HG02870 (cell line): ENCODE measurements around the gene FZD7.

ENCODE experiments used
- ATAC-seq: cut with Tn5 transposase; IDR thresholded peaks from one replicate; pipeline ENCODE4 v1.9.1; 2021; ENCODE audit warnings: mild to moderate bottlenecking, moderate library complexity; ENCODE audit not compliant: unreplicated experiment

FZD7 gene

DNA sequence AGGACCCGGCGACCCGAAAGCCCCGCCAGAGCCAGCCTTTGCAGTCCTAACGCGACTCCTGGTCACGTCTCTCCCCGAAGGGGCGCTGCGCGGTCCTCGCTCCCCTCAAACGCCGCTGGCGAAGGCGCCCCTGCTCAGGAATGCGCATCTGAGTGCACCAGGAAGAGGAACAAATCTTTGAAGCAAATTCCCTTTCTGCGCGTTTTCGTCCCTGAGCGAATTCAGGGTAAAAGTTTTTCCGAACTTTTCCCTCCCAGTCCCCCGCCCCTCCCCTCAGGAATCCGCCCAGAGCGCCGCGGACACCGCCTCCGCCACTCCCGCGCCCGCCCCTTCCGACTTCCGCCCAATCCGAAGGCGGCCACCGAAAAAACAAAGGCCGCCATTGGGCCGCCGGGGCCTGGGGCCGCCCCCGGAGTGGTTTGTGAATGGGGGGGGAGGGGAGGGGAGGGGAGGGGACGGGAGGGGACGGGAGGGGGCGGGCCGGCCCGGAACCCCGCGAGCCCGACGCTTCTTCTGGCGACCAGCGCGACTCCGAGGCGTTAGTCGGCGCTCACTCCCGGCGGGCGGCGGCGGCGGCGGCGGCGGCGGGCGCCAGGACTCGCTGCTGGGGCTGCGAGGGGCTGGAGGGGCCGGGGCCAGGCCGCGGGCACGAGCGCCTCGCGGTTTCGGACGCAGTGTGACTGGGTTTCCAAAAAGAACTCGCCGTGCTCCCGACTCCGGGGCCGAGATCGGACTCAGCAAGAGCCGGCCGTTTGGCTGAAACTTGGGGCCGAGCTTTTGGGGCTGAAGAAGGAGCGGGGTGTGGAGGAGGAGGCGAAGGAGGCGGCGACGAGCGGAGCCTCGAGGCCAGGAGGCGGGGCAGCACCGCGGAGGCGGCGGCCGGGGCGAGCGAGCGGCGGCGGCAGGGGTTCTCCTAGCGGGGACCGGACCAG is at the start of gene FZD7:
Gene FZD7 (plus strand): TSS at position 539 of the 932 bp plus-strand sequence. CDS start 793 bp downstream, outside the sequence.
- ATAC-seq = peak; percentile 79

DNA sequence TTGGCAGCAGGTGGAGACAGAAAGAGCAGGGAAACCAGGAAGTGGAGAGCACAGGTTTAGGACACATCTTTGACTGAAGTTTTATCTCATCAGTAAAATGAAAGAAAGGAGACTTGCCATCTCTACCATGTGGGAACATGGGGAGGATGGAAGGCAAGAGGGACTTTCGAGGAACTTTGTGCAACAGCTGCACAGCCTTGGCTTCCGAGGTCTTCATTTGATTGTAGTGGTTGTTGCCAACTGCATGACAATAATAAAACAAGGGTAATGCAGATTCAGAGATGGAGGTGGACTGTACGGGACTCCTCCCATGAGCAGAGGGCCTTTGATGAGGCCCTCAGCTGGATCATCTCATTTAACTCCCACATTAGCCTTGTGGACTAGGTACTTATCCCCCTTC is 49.3 kb upstream of the FZD7 start:
- ATAC-seq = no peak

DNA sequence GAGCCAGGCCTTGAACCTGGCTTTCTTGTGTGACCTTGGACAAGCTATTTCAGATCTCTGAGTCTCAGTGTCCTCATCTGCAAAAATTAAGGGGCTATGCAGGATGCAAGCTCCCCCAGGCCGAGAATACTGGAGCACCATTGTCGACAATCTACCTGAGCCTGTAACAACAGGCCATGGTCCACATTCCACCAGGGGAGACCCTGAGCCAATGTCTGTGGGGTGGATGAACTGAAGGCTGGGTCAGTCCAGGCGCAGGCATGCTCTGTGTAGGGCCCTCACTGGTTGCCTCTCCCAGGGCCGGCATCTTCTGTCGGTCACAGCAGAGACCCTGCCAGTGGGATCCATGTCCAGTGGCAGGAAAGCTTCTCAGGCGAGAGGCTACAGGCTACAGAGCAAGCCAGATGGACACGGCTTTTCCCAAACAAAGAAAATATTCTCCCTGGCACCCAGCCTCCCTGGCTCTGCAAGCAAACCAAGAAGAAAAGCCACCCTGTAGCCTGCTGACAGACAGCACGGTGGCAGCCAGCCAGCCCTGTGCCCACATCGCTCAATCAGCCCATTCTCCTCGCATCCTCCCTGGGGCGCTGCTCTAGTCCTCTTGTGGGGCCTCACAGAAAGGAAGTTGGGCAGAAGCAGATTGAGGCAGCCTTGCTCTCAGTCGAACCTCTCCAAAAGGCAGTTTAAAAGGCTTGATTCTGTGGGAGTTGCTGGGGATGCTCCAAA is 48.7 kb upstream of the FZD7 start:
- ATAC-seq = no peak

DNA sequence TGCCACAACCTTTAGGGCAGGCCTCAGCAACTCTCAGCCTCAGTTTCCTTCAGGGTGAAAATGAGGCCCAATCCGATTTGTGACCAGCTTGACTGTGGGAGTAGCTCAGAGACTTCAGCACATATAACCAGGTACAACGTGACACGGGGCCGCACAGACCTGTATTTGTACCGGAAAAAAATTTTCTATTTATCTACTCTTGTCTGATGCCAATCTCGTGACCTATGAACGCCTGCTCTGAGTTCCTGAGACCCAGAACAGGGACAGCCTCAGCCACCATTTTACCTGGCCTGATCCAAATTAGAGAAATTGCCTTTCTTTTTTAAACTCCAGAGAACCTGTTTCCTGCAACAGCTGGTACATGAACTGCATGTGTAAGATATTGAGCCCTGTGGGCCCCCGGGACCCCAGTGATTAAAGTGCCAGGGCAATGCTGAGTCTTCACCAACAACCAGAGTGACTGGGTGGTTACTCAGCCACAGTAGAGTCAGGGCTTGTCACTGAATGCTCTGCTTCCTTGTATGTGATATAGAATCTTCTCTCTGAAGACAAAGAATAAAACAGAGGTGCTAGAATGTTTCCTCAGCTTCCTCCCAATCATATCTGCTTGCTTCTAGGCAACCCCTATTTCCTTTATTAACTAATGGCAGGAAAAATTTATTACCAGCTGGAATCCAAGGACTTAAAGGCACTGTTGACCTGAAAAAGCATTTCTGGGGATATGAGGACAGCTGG is 47.8 kb upstream of the FZD7 start:
- ATAC-seq = no peak

DNA sequence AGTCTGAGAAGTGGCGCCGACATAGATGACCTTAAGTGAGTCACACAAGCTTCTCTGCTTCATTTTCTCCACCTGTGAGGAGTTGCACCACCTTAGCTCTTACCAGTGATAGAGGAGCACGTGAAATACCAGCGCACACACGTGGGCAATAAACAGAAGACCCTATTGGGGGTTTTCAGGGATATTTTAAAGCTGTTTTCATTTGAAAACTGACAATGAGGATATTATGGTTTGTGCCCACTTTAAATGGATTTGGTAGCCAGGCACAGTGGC is 47.3 kb upstream of the FZD7 start:
- no peak for ATAC-seq

DNA sequence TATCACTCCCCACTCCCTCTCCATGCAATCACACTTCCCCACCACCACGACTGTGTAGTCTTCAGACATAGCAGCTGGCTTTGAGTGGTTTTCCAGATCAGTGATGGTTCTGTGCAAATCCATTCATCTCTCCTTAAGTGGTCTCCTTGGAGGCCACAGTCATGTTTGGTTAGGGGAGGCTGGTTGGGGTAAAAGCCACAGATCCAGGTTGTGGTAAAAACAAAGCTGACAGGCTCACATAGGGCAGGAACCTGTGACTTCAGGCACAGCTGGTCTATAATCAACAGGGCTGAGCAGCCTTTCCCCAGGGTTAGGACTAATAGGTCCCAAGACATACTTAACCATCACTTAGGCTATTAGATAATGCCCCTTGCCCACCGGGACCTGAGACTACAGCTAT is 46.2 kb upstream of the FZD7 start:
- no peak for ATAC-seq

DNA sequence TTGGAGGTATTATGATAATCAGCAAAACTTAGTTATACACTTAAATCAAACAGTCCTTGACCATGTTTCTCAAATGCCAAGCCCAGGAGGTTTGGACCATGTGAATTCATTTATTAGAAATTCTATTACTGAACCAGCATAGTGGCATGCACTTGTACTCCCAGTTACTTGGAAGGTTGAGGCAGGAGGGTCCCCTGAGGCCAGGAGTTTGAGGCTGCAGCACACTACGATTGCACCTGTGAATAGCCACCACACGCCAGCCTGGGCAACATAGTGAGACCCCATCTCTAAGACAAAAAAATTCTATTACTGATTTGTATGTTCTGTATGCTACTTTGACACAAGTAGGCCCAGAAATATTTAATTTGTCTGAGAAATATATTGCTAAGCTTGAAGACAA is 43.6 kb upstream of the FZD7 start:
- no peak for ATAC-seq

DNA sequence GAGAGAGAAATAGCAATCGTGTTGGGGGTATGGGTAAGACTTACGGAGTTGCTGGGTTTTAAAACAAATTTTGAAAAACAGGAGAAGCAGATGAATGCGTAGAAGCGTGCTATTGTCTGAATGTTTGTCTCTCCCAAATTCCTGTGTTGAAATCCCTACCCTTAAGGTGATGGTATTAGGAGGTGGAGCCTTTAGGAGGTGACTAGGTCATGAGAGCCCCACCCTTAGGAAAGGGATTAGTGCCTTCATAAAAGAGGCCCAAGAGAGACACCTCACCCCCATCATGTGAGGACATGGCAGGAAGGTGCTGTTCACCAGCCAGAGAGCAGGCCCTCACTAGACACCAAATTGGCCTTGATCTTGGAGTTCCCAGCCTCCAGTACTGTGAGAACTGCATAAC is 40.7 kb upstream of the FZD7 start:
- ATAC-seq = no peak

DNA sequence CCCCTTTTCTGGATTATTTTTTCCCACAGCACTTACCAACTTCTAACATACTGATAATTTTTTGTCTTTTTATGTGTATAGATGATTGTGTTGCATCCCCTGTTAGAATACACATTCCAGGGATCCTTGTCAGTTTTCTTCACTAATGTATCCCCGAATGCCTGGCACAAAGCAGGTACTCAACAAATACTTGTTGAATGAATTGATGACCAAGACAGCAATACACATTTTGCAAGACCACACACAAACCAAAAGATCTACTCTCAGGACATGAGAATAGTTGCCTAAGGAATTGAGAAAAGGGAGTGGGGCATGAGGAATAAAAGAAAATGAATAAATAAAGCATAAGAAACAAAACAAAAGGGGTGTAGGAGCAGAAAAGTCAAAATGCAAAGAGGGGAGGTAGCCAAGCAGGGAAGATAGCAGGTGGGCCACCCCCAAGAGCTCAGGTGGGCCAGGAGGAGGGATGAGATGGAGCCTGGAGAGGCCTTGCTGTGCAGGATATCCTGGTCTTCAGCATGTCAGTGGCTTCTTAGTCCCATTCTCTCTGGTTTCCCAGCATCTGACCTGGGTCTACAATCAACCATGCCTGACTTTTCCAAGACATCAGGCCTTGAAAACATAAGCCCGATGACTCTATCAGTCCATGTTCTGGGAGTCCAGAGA is 38.5 kb upstream of the FZD7 start:
- ATAC-seq = no peak

DNA sequence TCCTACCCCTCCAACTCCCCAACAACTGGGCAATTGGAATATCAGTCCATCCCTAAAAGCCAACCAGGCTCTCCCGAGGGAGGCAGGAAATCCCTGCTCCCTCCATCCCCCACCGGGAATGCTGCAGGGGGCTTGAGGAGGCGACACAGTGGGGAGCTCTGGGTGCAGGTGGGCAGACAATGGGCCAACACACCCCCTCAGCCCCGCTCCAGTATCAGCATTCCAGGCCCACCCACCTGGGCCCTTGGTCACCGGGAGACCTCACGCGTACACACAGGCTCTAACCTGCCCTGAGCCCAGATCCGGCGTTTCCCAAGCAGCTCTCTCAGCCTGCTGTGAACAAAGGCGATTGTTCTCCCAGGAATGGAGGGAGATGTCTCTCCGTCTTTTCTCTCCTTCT is 37.6 kb upstream of the FZD7 start:
- ATAC-seq = no peak

DNA sequence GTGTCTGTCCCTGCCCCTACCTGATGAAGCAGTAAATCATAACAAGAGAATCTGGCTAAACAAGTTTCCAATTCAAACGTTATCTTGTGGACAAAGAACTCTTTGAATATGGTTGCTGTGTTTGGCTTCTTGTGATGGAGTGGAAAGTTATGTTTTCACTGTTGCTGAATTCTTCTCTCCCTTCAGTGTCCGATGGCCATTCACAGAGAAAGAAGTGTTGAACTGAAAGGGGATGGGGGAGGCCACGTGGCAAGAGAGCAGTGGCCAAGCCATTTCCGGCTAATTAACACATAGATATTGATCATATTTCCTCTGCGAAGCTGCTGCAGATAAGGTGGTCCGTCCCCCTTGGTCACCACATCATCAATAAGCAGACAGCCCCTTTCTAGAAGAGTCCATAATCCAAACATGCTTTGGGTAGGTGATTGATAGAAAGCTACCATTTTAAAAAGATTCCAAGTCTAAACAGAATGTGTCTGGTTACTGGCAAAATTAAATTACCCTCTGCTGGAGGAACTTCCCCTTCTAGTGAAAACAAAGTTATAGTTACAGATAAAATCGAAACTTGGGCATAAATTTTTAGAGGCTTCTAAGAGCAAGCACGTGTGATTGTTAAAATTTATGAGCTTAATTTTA is 36.9 kb upstream of the FZD7 start:
- ATAC-seq = no peak

DNA sequence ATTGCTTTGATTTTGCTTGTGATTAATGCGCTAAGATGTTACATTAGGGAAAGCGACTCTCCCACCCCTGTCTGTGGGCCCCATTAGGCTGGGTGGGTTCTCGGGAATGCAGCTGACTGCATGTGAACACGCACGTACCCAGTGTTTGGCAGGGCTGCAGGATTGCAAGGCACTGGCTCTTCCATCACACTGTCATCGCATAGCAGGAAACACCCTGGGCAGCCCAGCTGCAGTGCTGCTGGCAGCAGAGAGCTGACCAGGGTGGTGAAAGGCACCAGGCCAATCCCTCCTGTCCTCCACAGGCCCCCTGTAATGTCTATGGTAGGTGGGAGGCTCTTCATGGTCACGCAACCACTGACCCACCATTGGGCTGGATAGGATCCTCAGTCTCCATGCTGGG is 34.4 kb upstream of the FZD7 start:
- ATAC-seq = no peak

DNA sequence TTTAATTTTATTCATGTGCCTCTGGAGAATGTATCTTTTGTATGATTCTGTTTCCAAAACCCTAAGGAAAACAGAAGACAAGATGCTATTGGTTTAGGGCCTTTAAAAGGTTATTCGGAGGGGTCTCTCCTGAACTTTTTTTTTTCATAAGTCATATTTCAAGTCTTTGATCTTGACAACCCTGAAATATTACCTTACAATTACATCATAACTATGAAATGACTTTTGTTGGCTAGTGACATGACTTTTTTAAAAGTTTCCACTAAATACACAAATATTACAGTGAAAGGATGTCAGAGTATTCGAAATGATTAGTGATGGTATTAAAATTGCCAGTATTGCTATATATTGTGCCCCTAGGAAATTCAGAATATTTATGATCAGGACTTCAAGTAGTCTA is 31.8 kb upstream of the FZD7 start:
- ATAC-seq = no peak

DNA sequence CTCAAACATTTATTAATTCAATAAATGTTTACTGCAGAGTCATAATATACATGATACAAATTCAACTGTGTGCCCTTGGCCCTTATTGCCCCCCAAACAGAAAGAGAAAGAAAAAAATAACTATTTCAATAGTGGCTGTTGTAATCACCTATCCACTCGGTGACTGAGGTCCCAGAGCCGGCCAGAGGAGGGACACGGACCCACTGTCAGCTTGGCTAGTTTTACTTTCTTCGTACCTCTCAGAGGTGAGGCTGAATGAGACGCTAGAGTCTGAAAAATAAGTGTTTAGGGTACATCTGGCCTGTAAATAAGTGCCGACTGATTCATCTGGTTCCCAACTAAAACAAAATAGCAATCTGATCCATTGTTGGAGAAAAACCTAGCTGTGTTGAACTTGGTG is 31.3 kb upstream of the FZD7 start:
- ATAC-seq = no peak

DNA sequence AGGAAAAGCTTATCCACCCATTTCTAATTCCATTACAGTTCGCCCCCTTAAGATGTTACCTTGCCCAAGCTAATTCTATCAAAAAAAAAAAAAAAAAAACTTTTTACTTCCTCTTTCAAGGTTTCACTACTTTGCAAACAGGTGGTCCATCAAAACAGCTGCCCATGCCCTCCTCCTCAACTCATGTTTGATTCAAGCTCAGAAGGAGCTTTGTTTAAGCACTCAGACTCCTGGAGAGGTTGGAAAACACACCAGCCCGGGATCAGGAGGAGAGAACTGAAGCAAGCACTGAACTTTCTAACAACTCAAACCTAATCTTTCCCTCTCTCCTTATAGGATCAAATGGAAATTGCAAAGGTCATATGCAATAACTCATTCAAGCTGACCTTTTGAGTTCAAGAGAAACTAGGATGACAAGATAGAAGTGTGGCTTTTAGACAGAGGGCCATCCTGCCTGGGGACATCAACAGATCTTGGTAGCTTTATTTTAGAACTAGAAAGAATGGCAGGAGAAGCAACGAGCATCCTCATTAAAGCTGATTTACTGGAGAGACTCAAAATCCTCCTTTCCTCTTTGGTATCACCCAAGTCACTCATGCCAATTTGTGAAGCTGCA is 28.3 kb upstream of the FZD7 start:
- ATAC-seq = no peak

DNA sequence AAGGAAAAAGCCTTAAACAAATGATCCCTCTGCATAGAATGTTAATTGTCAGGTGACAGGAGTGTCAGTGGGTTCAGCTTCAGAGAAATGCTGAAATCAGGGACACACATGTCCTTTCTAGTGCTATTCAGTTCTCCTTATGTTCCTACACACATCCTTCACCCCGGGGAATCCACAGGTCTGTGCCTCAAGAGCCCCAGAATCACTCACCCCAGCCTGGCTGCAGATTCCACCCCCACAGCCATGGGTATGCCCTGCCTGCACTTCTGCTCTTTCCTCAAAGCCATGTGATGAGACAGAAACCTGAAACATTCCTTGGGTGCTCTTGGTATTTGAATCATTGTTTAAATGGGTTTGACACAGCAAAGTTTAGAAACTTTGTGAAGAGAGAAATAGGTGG is 27.4 kb upstream of the FZD7 start:
- ATAC-seq = no peak

DNA sequence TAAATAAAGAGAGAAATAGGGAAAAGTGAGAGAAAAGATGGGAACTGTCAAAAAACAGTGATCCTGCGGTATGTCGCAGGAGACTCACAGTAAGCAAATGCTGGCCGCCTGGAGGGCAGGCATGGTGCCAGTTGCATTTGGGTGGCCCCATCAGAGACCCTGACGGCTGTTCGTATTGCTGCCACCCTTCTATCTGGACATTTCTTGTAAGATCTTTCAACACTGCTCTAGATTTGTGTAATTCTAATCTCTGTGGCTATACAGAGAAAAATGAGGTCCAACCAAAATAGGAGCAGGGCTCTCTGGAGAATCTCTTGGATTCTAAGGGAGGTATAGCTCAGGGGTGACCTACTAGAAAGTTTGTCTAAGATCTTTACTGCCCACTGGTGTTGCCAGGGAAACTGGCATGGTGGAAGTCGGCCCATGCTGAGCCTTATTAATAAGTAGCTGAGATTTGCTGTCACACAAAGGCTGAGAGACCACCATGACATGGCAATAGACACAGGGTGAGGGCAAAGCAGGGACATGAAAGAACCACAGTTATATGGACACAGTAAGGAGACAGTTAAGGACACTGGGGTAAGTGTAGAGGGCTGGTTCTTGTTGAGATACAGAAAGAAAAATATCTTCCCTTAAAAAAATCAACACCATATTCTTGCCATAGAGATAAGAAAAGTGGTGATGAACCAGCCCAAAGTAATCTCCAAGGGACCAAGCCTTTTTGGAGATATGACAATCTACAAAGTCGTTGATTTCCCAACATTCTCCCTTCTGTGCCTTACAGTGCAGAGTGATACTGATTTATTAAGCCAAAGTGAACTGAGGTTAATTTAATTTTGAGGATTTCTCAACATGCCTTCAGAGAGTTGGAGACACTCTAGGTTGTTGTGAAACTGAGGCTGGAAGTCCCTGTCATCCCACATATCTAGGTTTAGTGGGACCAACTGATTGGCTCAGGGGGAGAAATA is 26.4 kb upstream of the FZD7 start:
- no peak for ATAC-seq

DNA sequence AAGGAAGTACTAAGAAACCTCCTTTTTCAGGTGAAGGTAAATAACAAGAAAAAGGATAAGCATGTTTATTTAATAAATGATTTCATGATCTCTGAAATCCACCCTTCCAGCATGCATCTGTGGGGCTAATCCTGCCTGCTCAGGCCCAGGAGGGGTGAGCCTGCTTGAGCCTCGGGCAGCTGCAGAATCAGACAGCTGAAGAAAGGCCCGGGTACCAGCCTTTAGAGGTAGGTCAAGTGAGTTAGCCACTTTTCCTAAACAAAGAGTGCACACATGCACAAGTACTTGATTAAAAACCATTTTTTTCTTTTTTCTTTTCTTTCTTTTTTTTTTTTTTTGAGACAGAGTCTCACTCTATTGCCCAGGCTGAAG is 25.7 kb upstream of the FZD7 start:
- no peak for ATAC-seq

DNA sequence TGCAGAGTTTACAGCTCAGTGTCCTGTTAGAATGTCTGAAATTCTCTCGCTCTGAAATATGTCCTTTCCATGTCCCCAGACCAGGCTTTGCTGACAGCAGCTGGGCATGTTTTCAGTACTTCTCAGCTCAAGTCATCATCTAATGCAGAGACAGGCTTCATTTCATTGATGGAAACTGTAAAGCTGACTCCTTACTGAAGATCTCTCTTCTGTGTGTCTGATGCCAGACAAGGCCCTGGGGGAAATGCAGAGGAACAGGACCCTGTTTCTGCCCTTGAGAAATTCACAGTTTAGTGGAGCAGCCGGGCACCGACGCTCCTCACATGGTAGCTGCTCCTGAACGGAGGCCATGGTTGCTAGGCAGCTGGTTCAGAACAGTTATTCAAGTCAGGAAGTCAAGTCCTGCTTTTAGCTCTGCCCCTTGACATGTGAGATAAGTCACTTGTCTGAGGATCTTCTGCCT is 24.6 kb upstream of the FZD7 start:
- ATAC-seq = no peak
